Hematopoietic multipotent progenitor cell treated with erythropoietin and hydrocortisone succinate and interleukin-3 and kit ligand, for 4 days (in vitro differentiated cells): Measurements from ENCODE around the gene AUTS2.

Experiments used
- DNase-seq: peaks from one replicate; pipeline ENCODE4 v3.0.0-alpha.2; 2015

AUTS2 gene

DNA sequence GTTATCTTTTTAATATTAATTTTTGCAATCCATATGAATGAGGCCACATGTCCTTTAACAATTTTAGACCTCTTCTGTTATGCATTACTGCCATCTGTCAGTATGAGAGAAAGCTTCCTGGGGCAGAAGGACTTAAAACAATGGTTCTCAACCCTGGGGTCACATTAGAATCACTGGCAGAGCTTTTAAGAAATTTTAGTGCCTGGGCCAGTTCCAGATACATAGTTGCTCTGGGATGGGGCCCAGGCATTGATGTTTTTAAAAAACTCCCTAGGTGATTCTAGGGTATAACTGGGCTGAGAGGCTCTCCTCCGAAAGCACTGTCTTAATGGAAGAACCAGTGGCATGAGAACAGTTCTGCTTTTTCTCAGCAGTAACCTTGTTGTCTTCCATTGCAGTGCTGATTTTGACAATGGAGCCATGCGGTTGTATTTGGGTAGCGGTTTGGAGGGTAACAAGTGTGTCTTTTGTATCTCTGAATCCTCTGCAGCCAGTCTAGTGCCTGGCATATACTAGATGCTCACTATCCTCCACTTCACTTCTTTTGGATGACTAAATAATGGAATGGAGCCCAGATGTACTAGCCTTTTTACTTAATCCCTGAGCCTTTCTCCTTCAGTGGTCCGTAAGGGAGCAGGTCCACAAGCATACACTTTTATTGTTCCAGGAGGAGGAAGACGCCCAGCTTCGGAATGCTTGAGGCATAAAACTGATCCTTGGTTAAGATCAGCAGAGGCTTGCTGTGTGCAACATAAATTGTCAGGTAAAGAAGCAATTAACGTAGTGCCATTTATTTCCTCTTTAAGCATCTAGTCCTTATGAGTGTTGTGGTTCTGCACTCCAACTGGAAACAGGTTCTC, 227.1 kb downstream of the AUTS2 start:
- peak; percentile 30 for DNase-seq

DNA sequence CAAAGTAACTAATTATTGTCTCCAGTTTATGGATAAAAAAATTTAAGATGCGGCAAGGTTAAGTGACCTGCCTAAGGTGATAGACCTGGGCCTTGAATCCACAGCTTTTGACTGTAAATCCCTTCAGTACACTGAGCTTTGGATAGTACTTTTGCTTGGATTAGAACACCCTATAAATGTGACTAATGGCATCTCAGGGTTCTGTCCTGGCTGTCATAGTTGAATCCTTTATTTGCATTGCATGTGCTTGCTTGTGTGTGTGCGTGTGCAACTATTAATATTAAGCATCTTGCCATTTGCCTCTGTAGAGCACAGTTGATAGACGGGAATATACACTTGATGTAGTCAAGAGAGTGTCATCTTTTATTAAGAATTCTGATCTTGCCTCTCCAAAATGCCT, 228.0 kb downstream of the AUTS2 start:
- no peak for DNase-seq

DNA sequence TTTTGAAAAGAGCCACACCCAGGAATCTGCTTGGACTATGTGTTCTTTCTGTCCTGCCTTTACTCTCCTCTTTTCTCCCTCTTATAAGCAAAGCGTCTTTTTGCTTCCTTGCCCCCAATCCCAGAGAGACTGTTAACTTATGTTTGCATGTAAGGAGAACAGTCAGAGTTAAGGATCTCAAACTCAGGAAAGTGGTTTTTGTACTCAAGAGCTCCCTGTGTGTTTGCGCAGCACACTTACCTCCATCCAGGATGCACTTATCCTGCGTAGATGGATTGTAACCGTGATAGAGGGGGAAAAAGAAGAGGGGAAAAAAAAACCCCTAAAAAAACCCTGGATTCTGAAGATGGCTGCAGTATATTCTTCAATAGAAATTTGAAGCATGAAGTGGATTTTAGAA, 228.9 kb downstream of the AUTS2 start:
- DNase-seq: no peak

DNA sequence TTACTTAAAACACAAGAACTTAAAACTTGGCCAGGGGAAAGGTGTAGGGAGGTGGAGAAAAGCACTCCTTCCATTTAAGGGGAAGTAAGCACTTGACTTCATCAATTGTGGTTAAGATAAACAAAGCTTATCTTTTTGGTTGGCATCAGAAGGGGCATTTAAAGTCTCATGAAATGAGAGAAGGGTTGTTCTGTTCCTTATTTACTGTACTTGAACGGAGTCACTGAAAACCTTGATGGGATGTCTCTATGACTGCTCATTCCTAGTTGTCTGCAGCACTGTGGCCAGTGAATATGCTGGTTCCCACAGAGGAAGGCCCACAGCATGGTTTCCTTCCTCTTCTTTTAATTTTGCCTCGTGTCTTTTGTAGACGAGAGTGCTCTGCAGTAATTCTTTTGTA, 229.3 kb downstream of the AUTS2 start:
- peak; percentile 77 for DNase-seq

DNA sequence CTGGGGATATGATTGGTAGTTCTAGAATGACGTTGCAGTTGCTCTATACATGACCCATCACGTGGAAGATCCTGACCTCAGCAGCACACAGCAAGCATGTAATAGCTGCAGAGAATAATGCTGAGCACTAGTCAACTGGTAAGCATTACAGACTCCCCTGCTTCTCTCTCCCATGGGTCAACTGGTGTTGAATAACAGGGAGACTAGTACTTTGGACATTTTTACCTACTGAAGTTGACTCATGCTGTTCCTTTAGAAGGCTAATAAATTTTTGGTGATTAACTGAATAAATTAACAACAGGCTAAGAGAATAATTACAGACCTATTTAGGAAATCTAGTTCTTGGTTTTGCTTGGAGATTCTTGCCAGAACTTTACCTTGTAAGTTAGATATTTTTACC, 234.1 kb downstream of the AUTS2 start:
- no peak for DNase-seq

DNA sequence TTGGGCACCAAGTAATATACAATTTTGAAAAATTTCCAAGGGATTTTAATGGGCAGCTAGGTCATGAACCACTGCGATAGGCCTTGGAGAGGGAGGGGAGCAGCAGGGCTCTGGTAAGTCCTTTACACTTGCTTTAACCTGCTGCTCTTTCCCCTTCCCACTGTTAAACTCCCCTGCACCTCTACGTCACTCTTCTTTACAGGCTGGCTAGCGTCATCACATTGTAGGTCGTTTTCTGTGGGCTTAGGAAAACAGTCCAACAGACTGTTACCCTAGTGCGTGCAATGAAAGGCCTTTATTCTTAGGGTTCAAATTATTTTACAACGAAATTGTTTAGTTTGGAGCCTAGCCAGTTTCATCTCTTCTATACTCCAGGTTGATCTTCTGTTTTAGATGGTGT, 235.7 kb downstream of the AUTS2 start:
- DNase-seq: no peak

DNA sequence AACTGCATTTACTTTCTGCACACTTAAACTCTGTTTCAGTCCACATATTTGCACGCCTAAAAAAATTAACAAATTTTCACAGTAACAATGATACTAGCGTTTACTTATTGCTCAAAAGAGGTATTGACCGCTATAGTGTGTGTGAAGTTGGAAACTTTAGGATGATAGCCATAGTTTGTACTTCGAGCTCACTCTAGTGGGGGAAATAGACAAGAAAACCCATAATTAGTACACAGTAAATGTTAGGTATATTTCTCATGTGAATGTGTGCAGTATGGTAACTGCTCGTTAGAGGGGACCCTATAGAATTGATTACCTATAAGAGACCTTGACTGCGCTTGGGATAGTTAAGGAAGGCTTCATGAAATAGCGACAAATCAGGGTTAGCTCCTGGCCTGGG, 238.4 kb downstream of the AUTS2 start:
- DNase-seq: no peak

DNA sequence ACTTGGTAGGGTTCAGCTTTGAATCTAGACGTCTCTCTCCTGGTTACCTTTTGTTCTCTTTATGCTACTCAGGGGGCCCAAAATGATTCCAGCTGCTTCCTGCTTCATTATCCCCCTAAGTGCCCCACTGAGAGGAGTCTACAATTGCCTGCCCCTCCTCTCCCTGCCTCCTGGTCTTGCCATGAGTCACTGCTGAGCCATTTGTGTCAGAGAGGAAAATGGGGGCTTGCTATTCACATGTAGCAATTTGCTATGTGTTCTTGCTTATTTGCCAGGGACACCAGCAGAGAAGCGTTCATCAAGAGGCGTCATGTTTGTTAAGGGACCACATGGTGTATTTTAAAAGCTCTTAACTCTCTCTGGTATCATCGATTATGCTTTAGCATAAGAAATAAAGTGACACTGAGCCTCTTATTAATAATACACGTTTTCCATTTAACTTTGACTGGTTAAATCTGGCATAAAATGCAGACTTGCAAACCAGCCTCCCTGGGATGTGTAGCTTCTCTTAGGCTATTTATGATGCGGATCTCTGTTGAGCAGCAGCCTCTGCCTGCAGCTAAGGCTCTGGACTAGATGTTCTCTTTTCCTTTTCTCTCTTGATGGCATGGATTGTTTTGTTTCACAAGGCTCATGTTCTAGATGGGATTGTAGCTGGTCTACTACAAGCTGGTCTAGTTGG, 239.3 kb downstream of the AUTS2 start:
- DNase-seq: no peak

DNA sequence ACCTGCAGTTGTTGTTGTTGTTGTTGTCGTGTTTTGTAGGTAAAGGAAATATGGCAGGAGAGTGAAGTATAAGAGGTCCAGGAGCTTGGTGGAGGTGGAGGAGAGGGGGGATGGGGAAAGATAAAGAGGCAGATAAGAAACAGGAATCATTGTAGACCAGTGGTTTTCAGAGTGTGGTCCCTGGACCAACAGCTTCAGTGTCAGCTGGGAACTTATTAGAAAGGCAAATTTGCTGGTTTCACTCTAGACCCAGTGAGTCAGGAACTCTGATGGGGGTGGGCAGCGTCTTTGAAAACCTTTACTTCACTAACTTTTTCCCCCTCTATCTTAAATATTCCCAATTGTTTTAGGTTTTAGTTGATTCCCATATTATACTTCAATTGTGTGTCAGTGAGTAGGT, 241.5 kb downstream of the AUTS2 start:
- DNase-seq: no peak

DNA sequence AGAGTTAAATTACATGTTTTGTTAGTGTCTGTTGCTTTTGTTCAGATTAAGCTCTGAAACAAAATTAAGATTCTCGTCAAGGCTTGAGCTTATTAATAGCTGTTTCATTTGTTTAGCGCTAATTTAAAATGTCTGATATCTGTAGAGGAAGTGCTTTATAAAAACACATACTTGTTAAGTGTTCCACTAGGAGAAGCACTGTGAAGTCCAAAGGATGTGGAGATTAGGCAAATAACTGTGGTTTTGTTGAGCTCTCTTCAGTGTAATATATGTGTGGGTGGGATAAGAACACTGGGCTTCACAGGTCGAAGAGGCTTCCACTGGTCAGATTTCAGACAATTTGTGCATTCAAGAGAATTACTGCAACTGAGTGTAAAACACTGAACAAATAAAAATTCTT, 242.0 kb downstream of the AUTS2 start:
- DNase-seq: no peak

DNA sequence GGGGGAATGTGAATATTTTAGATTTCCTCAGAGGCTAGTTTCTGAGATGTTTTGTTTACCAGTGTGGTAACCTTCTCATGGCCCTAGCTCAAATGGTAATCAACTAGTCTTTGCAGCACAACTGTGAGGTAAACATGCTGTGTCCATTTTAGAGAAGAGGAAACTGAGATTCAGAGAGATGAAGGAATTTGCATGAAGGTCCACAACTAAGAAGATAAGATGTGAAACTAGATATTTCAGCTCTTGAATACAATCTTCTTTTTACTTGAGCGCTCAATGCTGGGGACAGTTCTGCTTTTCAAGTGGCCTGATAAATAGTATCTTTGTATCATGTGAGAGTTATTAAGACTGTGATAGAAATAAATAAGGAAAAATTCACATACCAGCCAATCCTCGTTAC, 245.4 kb downstream of the AUTS2 start:
- no peak for DNase-seq

DNA sequence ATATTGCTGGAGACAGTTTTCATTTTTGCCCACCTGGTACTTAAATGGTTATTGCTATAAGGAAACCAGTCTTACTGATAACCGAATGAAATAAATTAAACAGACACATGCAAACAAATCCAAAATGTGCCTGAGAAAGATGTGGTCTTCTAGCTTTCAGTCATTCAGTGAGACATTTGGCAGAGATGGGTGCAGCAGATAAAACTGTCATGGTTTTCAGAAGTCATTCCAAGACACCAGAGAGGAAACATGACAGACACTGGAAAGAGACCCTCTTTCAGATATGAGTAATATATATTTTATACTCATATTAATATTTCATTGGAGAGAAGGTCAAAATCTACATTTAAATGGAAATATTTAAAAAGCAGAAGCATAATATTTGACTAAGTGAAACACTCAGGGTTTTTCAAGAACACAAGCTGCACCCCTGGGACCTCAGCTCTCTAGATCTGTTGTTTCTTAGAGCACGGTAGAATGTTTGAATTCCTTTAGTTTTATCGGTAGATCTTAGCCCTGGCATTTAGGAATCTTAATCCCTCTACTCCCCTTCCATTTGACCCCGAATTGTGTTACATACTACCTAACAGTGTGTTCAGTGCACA, 246.1 kb downstream of the AUTS2 start:
- no peak for DNase-seq

DNA sequence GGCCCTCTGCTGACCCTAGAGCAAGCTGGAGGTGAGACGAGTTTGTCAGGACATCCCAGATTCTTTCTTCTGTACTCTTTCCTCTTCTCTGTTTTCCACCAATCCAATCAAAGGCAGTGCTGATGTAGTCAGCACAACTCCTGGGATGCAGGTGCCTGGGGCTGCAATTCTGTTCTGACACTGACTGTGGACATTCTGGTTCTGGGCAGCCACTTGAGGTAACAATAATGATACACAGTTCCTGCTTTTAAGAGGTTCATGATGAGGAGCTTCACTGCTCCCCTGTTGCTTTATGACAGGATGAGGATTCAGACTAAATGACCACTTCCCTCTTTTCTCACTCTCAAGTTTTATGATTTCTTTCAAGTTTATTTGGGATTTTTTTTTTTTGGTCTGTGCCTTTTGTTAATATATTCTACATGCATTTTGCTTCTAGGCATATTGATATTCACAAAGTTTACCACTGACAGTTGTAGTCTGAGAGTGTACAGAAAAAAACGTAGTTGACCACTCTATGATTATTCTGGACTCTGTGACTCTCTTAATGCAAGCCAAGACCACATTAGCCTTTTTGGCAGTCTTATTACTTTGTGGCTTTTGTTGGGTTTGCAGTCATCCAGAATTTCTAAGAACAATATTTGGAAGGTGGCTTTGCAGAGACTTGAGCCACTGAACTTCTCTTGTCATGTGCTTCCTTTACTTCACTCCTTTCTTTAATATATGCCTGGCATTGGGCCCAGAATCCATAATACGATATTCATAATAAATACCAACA, 247.6 kb downstream of the AUTS2 start:
- peak; percentile 14 for DNase-seq

DNA sequence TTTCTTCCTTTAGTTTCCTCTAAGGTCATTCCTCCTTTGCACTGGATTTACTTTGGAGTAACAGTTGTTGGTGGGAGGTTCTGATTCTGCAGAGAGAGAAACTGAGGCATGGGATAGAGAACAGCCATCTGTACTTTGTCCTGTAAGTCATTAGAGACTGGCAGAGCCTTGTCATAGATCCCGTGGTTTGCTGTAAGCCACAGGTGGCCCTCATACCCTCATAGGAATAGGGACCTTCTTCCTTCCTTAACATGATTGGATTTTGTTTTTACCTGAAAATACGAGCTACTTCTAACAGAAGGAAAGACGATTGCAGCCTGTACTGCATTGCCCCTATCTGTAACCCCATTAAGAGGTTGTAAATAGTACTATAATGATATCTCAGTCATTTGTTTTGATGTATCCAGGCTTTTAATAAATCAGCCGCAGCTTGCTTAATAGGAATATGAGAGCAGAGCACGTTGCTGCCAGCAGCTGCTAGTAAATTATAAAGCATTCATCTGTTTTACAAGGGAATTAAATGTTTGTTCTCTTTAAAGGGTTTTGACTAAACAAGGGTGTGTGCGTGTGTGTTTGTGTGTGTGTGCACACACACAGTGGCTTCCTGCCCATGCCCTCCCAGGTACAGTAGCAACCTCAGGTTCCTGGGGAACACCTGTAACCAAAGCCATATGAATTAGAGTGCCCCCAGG, 249.8 kb downstream of the AUTS2 start:
- no peak for DNase-seq

DNA sequence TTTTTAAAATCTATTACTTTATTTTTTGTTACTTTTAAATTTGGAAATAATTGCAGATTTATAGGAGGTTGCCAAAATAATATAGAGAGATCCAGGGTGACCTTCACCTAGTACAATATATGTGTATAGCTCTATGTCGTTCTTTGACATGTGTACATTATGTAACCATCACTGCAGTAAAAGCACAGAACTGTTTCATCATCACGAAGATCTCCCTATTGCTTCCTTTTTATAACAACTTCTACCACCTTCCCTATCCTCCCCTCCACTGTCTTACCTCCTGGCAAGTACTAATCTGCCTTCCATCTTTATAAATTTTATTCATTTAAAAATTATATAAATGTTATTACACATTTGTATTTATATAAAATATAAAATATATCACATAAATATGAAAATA, 251.0 kb downstream of the AUTS2 start:
- peak; percentile 50 for DNase-seq

DNA sequence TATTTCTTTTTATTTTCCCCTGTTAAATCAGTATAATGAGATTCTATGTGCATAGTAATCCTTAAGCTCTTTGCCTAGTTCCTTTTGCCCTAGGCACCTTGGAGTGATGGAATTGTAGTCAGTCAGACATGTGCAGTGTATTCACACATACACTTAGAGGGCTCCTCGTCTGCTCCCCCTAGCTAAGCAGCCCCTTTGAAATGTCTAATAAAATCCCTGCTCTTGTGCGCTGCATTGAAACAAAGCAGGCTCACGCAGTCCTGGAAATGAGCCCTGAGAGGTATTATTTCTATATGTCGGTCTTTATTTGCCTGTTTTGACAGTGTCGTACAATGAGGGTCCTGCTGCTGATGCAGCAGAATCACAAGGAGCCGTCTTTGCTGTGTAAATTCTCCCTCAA, 258.7 kb downstream of the AUTS2 start:
- DNase-seq: no peak

DNA sequence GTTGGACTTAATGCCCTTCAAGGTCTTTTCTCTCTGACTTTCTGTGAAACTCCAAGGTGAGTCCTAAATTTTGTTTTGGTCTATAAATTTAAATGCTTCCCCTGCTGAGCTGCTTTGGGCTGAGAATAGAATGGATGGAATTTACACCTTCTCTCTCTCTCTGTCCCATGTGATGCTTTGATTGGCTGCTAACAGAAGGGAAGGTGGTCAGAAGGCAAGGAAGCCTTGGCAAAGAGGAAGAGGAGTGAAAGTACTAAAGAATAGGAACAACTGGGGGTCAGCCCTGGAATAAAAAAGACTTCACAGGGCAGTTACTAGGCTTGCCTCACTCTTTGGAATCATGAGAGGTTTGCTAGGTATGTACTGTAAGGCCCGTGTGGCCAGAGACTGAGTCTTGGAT, 260.2 kb downstream of the AUTS2 start:
- no peak for DNase-seq

DNA sequence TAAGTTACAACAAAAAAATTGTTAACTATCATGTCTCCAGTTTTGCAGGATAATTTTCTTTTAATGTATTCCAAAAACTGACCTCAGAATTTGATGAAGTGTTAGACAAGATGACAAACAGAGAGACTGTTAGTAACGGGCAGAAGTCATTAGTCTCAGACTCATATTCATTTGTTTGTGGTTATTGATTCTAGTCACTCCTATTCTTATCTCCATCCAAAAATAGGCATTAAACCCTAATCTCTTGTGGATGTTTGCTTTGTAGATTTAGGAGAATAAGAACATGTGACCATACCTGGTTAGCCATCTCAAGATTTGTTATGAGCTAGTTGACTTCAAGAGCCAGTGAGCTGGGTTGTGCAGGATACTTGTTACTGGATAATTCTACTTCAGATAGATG, 261.1 kb downstream of the AUTS2 start:
- no peak for DNase-seq

DNA sequence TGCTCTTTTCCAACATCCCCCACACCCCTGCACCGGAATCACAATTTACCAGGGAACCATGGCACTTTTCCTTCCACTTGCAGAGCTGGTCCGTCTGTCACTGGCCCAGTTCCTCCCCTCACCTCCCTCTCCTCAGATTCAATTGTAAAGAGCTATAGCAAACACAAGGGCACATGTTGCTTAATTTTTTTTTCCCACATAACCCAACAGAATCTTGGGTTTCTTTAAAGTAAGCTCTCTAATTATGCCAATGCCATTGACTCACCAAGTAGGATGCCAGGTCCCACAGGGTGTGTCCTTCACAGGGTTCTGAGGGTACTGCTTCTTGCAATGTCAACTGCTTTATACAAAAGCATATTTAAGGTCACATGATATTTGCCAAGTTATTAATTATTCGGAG, 262.2 kb downstream of the AUTS2 start:
- DNase-seq: no peak

DNA sequence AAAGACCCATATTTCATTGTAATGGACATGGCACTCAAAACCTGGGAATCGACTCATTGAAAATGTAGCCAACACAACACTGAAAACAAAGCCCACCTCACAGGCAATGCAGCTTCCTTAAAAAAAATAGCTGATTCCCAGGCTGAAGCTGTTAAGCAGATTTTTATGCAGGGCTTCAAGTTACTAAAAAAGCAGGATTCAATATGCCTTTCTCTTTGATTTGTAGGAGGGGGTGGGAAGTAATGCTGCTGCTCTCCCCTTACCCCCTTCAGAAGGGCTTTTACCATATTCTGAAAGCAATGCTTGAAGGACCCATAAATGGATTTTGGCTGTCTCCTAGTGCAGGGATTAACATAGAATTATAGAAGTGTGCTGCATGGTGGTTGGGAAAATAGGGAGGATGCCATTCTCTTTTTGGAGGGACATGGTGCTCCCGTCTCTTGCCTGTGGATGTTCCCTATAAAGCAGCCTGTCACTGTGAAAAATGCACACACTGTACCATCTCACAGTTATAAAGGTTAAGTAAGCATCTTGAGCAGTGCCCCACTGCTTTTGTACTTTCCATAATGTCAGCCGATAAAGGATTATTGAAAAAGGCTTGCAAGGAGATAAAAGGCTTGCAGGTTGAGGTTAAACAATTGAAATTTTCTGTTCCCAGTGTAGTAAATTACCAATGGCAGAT, 262.8 kb downstream of the AUTS2 start:
- DNase-seq: no peak

DNA sequence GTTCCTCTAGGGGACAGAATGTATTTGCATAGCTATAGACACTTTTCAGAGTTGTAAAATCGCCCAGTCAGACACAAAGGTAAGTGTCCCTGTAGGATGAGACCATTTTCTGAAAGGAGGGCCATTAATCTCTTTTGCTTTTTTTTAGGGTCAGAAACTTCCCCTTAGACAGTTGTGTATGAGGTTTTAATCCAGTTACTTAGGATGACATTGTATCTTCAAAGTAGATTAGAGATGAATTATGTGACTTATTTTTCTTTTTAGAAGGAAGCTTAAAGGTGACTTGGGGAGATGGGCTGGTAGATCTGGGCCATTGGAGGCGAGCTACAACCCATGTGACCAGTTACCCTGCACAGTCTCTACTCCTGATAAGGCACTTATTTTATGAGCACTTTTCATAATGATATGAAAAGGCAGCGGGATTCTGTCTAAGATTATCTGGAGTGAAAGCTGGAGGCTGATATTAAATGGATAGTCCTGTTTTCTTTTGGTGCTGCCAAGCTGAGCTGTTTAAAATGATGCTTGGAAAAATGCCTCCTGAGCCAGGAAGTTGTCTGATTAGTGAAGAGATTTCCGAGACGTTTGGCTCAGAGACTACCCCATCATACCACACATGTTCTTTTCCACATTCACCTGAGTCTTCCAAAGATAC, 264.3 kb downstream of the AUTS2 start:
- no peak for DNase-seq

DNA sequence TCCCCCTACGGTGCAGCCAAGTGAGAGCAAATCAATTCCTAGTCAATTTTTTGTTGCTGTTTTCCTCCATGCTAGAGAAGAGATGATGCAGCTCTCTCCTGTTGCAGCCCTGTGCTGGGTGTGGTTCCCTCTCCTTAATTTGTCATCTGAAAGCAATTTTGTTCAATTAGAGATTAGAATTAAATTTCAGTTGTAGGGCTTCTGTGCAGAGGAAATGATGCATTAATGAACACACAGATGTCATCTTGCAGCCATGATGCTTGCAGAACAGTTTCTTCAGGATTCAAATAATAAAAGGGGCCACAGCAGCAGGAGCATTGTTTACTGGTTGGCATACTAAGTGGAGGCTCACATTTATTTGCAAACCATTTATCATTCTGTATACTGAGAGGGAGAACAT, 266.0 kb downstream of the AUTS2 start:
- DNase-seq: no peak
